Muscle of leg (tissue), 11 donors: ENCODE measurements around the gene G0S2. TPM values are rescaled to one million over a fixed set of nuclear protein-coding genes. Genes with fewer than 3 reads are reported as not detected.

Experiments
- DNase-seq: peaks from one replicate; pipeline ENCODE4 v3.0.0; 2013
- H3K27ac ChIP-seq: one replicate; pipeline ENCODE4 v1.5.1; 2013; ENCODE audit warnings: mild to moderate bottlenecking, low read length, control low read depth
- H3K27me3 ChIP-seq: one replicate; pipeline ENCODE4 v1.6.1; 2013; ENCODE audit warnings: low read length; ENCODE audit not compliant: control insufficient read depth, insufficient read depth
- H3K36me3 ChIP-seq: one replicate; pipeline ENCODE4 v1.6.1; 2013; ENCODE audit warnings: low read length; ENCODE audit not compliant: control insufficient read depth, insufficient read depth
- H3K4me1 ChIP-seq: one replicate; pipeline ENCODE4 v1.6.1; 2013; ENCODE audit warnings: low read length; ENCODE audit not compliant: control insufficient read depth, insufficient read depth
- H3K4me3 ChIP-seq: one replicate; pipeline ENCODE4 v1.5.1; 2013; ENCODE audit warnings: low read length, control low read depth
- H3K9me3 ChIP-seq: replicated peaks from 2 replicates; pipeline ENCODE4 v1.6.1; 2013; ENCODE audit warnings: low read depth, low read length; ENCODE audit not compliant: control insufficient read depth
- WGBS: methylation state at CpG from one replicate; pipeline ENCODE4 v1.1.5; 2013; ENCODE audit warnings: missing lambda C conversion rate; ENCODE audit not compliant: insufficient coverage; 5-methylcytosine and 5-hydroxymethylcytosine counted together
- polyA plus RNA-seq, 8 donors: library from polyadenylated mRNA; unstranded; fragments of 120-200 nt; gene quantifications; one replicate each; pipeline versions ENCODE4 v1.2.1 to v1.2.3, GENCODE V29; 2013; ENCODE audit warnings: inconsistent platforms in 1 of 8, low replicate concordance in 1 of 8; ENCODE audit not compliant: insufficient read length in 8 of 8, insufficient read depth in 1 of 8
- total RNA-seq: library from RNA; stranded (reverse); fragments of 120-200 nt; gene quantifications from one replicate; pipeline ENCODE4 v1.2.4, GENCODE V29; 2013

Gene G0S2
- total and polyA plus RNA-seq, 9 donors = 2.7 to 12.5 (median 5.1) TPM

- DNase-seq = no peak
- peaks cover 14% of the 10 kb centered on the region for H3K27me3 ChIP-seq
- H3K27ac ChIP-seq = no peak overlapping the region
- no peaks in the 10 kb centered on the region for H3K36me3 ChIP-seq
- no peaks in the 10 kb centered on the region for H3K9me3 ChIP-seq
- WGBS = 63% methylated on average over 8 of the region's 9 CpGs
- H3K4me1 ChIP-seq = peaks cover 28% of the 10 kb centered on the region
- H3K4me3 ChIP-seq = no peak overlapping the region
Observed at GRCh38 chr1:209657140-209657879, 17.9 kb upstream of the G0S2 start.

GRCh38 chr1:209657918-209658317 is 17.3 kb upstream of the G0S2 start:
- peaks cover 22% of the 10 kb centered on the region for H3K4me1 ChIP-seq
- no CpG with 5 or more reads among the region's 5 CpGs for WGBS

GRCh38 chr1:209659909-209660308 is 15.3 kb upstream of the G0S2 start:
- H3K27ac ChIP-seq = no peak overlapping the region
- H3K4me3 ChIP-seq = no peak overlapping the region
- peaks cover 7% of the 10 kb centered on the region for H3K4me1 ChIP-seq
- H3K27me3 ChIP-seq = peaks cover 7% of the 10 kb centered on the region
- WGBS = no CpG with 5 or more reads among the region's 5 CpGs
- H3K36me3 ChIP-seq = no peaks in the 10 kb centered on the region
- peak; percentile 43 for DNase-seq
- no peaks in the 10 kb centered on the region for H3K9me3 ChIP-seq

More at GRCh38 chr1:209657918-209658317, 17.3 kb upstream of the G0S2 start:
- no peaks in the 10 kb centered on the region for H3K36me3 ChIP-seq
- no peak for DNase-seq
- H3K4me3 ChIP-seq = no peak overlapping the region
- no peaks in the 10 kb centered on the region for H3K9me3 ChIP-seq
- H3K27ac ChIP-seq = no peak overlapping the region
- peaks cover 14% of the 10 kb centered on the region for H3K27me3 ChIP-seq

GRCh38 chr1:209661071-209661470 is 14.1 kb upstream of the G0S2 start:
- peaks cover 6% of the 10 kb centered on the region for H3K27me3 ChIP-seq
- H3K36me3 ChIP-seq = no peaks in the 10 kb centered on the region
- no peak overlapping the region for H3K4me3 ChIP-seq
- H3K27ac ChIP-seq = no peak overlapping the region
- peaks cover 3% of the 10 kb centered on the region for H3K4me1 ChIP-seq
- WGBS = no CpG with 5 or more reads among the region's 1 CpG
- no peak for DNase-seq
- H3K9me3 ChIP-seq = no peaks in the 10 kb centered on the region

- Histone ChIP-seq H3K4me1 (no peaks in the 10 kb centered on the region), H3K4me3 (no peak overlapping the region), H3K36me3 (no peaks in the 10 kb centered on the region), H3K27ac (no peak overlapping the region), H3K27me3 (peaks cover 4% of the 10 kb centered on the region), H3K9me3 (no peaks in the 10 kb centered on the region)
- WGBS = 100% methylated on average over 1 of the region's 3 CpGs
- no peak for DNase-seq
Observed at GRCh38 chr1:209662879-209663327, 12.3 kb upstream of the G0S2 start.

GRCh38 chr1:209667103-209667502 is 8.1 kb upstream of the G0S2 start:
- no peak for DNase-seq
- H3K9me3 ChIP-seq = no peaks in the 10 kb centered on the region
- no peak overlapping the region for H3K27ac ChIP-seq
- no CpG with 5 or more reads among the region's 1 CpG for WGBS
- H3K4me3 ChIP-seq = no peak overlapping the region
- H3K36me3 ChIP-seq = no peaks in the 10 kb centered on the region
- H3K4me1 ChIP-seq = no peaks in the 10 kb centered on the region
- H3K27me3 ChIP-seq = no peaks in the 10 kb centered on the region

GRCh38 chr1:209667708-209668107 is 7.5 kb upstream of the G0S2 start:
- H3K9me3 ChIP-seq = no peaks in the 10 kb centered on the region
- 60% methylated on average over 2 of the region's 4 CpGs for WGBS
- DNase-seq = no peak
- no peak overlapping the region for H3K4me3 ChIP-seq
- H3K36me3 ChIP-seq = no peaks in the 10 kb centered on the region
- no peaks in the 10 kb centered on the region for H3K4me1 ChIP-seq
- no peak overlapping the region for H3K27ac ChIP-seq
- no peaks in the 10 kb centered on the region for H3K27me3 ChIP-seq

- Histone ChIP-seq H3K36me3 (no peaks in the 10 kb centered on the region), H3K27ac (no peak overlapping the region), H3K4me3 (no peak overlapping the region), H3K4me1 (peaks cover 8% of the 10 kb centered on the region), H3K9me3 (no peaks in the 10 kb centered on the region), H3K27me3 (peaks cover 16% of the 10 kb centered on the region)
- no peak for DNase-seq
- WGBS = 69% methylated on average over 1 of the region's 1 CpG
Observed at GRCh38 chr1:209670441-209671082, 4.7 kb upstream of the G0S2 start.

- H3K27ac ChIP-seq = no peak overlapping the region
- DNase-seq = no peak
- no peak overlapping the region for H3K4me3 ChIP-seq
- no peaks in the 10 kb centered on the region for H3K9me3 ChIP-seq
- H3K4me1 ChIP-seq = peaks cover 16% of the 10 kb centered on the region
- H3K27me3 ChIP-seq = peaks cover 29% of the 10 kb centered on the region
- WGBS = 45% methylated on average over 4 of the region's 5 CpGs
- no peaks in the 10 kb centered on the region for H3K36me3 ChIP-seq
Observed at GRCh38 chr1:209672705-209673630, 2.2 kb upstream of the G0S2 start.
